BLaER1 treated with 17β-estradiol and CSF1 and Interleukin-3, amounts not matched to agents 10 nM and 100 nM (cell line): Measurements from ENCODE around the gene ABCA5.

ENCODE experiments used
- H3K27ac ChIP-seq, 11 experiments: shearing (Covaris generic); formaldehyde crosslinking; 2 replicates each; pipeline ENCODE4 v1.8.1; 2022
- H3K27me3 ChIP-seq, 11 experiments: shearing (Covaris generic); formaldehyde crosslinking; 2 replicates each; pipeline ENCODE4 v1.8.1; 2022
- H3K36me3 ChIP-seq, 11 experiments: shearing (Covaris generic); formaldehyde crosslinking; 2 replicates each; pipeline ENCODE4 v1.8.1; 2022
- H3K4me1 ChIP-seq, 10 experiments: shearing (Covaris generic); formaldehyde crosslinking; 2 replicates each; pipeline ENCODE4 v1.8.1; 2022
- H3K4me2 ChIP-seq, 11 experiments: shearing (Covaris generic); formaldehyde crosslinking; 2 replicates each; pipeline ENCODE4 v1.8.1; 2022
- H3K4me3 ChIP-seq, 10 experiments: shearing (Covaris generic); formaldehyde crosslinking; 2 replicates each; pipeline ENCODE4 v1.8.1; 2022
- H3K9ac ChIP-seq, 11 experiments: shearing (Covaris generic); formaldehyde crosslinking; 2 replicates each; pipeline ENCODE4 v1.8.1; 2022
- H3K9me3 ChIP-seq, 11 experiments: shearing (Covaris generic); formaldehyde crosslinking; replicated peaks in 1 of 11; 2 replicates each; pipeline ENCODE4 v1.8.1; 2022
- H4K20me1 ChIP-seq, 11 experiments: shearing (Covaris generic); formaldehyde crosslinking; 2 replicates each; pipeline ENCODE4 v1.8.1; 2022
- Cebpa-rat ChIP-seq, 11 experiments: shearing (Covaris generic); IDR thresholded peaks; 2 replicates each; pipeline ENCODE4 v1.8.1; 2022

ABCA5 gene, protein sequence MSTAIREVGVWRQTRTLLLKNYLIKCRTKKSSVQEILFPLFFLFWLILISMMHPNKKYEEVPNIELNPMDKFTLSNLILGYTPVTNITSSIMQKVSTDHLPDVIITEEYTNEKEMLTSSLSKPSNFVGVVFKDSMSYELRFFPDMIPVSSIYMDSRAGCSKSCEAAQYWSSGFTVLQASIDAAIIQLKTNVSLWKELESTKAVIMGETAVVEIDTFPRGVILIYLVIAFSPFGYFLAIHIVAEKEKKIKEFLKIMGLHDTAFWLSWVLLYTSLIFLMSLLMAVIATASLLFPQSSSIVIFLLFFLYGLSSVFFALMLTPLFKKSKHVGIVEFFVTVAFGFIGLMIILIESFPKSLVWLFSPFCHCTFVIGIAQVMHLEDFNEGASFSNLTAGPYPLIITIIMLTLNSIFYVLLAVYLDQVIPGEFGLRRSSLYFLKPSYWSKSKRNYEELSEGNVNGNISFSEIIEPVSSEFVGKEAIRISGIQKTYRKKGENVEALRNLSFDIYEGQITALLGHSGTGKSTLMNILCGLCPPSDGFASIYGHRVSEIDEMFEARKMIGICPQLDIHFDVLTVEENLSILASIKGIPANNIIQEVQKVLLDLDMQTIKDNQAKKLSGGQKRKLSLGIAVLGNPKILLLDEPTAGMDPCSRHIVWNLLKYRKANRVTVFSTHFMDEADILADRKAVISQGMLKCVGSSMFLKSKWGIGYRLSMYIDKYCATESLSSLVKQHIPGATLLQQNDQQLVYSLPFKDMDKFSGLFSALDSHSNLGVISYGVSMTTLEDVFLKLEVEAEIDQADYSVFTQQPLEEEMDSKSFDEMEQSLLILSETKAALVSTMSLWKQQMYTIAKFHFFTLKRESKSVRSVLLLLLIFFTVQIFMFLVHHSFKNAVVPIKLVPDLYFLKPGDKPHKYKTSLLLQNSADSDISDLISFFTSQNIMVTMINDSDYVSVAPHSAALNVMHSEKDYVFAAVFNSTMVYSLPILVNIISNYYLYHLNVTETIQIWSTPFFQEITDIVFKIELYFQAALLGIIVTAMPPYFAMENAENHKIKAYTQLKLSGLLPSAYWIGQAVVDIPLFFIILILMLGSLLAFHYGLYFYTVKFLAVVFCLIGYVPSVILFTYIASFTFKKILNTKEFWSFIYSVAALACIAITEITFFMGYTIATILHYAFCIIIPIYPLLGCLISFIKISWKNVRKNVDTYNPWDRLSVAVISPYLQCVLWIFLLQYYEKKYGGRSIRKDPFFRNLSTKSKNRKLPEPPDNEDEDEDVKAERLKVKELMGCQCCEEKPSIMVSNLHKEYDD (N-terminal part only)

DNA sequence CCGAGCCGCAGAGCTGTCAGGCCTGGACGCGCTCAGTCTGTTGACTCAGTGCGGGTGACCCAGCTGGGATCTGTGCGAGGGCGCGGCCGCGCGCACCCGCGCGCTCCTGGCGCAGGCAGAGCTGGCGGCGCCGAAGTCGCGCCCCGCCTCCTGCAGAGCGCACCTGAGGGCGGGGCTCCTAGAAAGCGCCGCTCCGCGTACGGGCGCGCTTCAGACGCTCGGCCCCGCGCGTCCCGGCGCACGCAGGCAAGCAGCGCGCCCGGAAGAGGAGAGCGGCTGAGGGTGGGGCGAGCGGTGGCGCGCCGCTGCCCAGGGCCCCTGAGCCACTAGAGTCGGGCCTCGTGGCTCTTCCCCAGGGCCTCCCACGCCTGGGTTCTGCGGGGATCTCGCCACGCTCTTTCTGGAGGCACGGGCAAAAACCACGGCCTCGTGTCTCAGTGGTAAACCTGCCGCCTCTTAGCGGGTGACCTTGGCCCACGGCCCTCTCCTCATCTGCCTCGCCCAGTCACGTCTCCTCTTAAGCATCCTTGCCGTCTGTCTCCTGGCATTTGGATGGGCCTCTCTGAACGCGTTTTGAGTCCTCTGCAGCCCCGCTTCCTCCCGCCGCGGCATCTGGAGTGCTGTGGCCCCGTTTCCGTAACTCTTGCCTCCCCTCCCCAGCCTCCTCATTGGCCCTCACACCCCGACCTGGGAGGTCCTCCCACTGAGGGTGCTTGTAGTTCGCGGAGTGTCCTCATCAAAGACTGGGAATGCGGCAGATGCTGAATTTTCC lies at the start of gene ABCA5:
Gene ABCA5, minus strand, starts transcription at position 74 of the 772 bp plus-strand sequence. CDS start 12,718 bp downstream, outside the sequence.
- no peaks in the 10 kb centered on the region for H3K36me3 ChIP-seq
- peak within 1 kb of the TSS; percentile 71 to 84 (median 80) for H3K4me3 ChIP-seq
- H3K27ac ChIP-seq: peak within 1 kb of the TSS; percentile 49 to 86 (median 76)
- TF ChIP-seq Cebpa-rat (IDR thresholded peaks at IDR 0.05): no peak
- H4K20me1 ChIP-seq: no peaks in the 10 kb centered on the region
- peaks cover 11 to 24% (median 17%) of the 10 kb centered on the region in 10 experiments for H3K4me1 ChIP-seq
- H3K9ac ChIP-seq: peak within 1 kb of the TSS; percentile 71 to 86 (median 81)
- no peaks in the 10 kb centered on the region for H3K9me3 ChIP-seq
- H3K4me2 ChIP-seq: peak within 1 kb of the TSS; percentile 87 to 98 (median 94)
- H3K27me3 ChIP-seq: peaks cover 11 to 23% (median 17%) of the 10 kb centered on the region in 11 experiments; a peak in 21 of 22 replicates

DNA sequence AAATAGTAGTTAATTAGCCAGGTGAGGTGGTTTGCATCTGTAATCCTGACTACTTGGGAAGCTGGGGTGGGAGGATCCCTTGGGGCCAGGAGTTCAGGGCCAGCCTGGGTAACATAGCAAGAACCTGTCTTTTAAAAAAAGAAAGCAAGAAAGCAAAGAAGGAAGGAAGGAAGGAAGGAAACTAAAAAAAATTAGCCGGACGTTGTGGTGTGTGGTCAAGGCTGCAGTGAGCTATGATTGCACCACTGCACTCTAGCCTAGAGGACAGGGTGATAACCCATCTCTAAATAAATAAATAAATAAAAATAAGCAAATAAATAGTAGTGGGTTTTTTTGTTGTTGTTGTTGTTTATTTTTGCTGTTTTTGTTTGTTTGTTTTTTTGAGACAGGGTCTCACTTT lies 48.3 kb upstream of the ABCA5 start:
- peak in 8 of 11 experiments; percentile 45 to 79 (median 63); a peak in 11 of 22 replicates for TF ChIP-seq Cebpa-rat (IDR thresholded peaks at IDR 0.05)
- peak overlapping the region in 3 of 10 experiments; percentile 2 to 25 (median 14); a peak in 3 of 20 replicates for H3K4me3 ChIP-seq
- H3K27ac ChIP-seq: peak overlapping the region in 9 of 11 experiments; percentile 35 to 85 (median 67); a peak in 16 of 22 replicates
- H3K4me1 ChIP-seq: peaks cover 16 to 40% (median 24%) of the 10 kb centered on the region in 10 experiments
- H3K4me2 ChIP-seq: peak overlapping the region; percentile 65 to 83 (median 72)
- H3K36me3 ChIP-seq: no peaks in the 10 kb centered on the region
- no peaks in the 10 kb centered on the region for H3K27me3 ChIP-seq
- H3K9me3 ChIP-seq: peaks cover 4 to 39% (median 22%) of the 10 kb centered on the region in 11 experiments; a peak in 14 of 22 replicates
- peak overlapping the region in 4 of 11 experiments; percentile 56 to 62 (median 58); a peak in 5 of 22 replicates for H3K9ac ChIP-seq
- H4K20me1 ChIP-seq: no peaks in the 10 kb centered on the region

DNA sequence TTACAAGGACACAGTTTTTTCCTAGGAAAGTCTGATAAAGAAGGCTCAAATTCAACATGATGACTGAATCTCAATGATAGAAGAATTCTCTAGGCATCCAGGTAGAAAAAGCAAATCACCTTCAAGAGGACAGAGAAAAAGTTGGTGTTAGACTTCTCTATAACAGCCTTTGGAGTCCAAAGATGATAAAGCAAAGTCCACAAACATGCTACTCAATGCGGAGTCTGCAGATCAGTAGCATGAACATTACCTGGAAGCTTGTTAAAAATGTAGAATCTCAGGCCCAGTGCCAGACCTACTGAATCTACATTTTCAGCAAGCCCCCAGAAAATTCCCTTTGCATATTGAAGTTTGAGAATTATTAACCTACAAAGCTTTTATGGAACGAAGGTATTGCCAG lies 46.1 kb upstream of the ABCA5 start:
- no peak for TF ChIP-seq Cebpa-rat (IDR thresholded peaks at IDR 0.05)
- Histone ChIP-seq H3K36me3 (no peaks in the 10 kb centered on the region), H3K4me2 (0 out of 22 replicates have a peak overlapping the region, but pooled peaks of 1 of the 11 experiments have one; percentile 11), H3K4me3 (no peak overlapping the region), H3K9me3 (peaks cover 4 to 30% (median 14%) of the 10 kb centered on the region in 11 experiments; a peak in 10 of 22 replicates), H3K27ac (peak overlapping the region in 2 of 11 experiments; percentile 84 to 85; a peak in 3 of 22 replicates), H4K20me1 (no peaks in the 10 kb centered on the region), H3K9ac (no peak overlapping the region), H3K4me1 (peaks cover 16 to 40% (median 24%) of the 10 kb centered on the region in 10 experiments), H3K27me3 (no peaks in the 10 kb centered on the region)

DNA sequence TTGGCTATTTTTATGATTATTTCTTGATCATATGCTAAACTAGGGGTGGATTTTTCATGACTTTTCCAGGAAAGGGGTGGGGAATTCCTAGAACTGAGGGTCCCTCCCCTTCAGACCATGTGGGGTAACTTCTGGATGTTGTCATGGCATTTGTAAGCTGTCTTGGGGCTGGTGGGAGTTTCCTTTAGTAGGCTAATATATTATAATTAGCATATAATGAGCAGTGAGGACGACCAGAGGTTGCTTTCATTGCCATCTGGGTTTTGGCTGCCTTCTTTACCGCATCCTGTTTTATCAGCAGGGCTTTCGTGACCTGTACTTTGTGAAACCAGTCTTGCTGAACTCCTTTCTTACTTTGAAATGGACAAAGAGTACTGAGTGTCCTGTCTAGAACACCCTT lies 40.4 kb upstream of the ABCA5 start:
- H4K20me1 ChIP-seq: no peaks in the 10 kb centered on the region
- TF ChIP-seq Cebpa-rat (IDR thresholded peaks at IDR 0.05): no peak
- H3K27me3 ChIP-seq: no peaks in the 10 kb centered on the region
- peak overlapping the region in 6 of 11 experiments; percentile 6 to 20 (median 15); a peak in 5 of 22 replicates for H3K4me2 ChIP-seq
- no peak overlapping the region for H3K27ac ChIP-seq
- no peaks in the 10 kb centered on the region for H3K36me3 ChIP-seq
- peaks cover 0 to 4% (median 0%) of the 10 kb centered on the region in 11 experiments; a peak in 1 of 22 replicates for H3K9me3 ChIP-seq
- no peak overlapping the region for H3K4me3 ChIP-seq
- peaks cover 0 to 9% (median 5%) of the 10 kb centered on the region in 10 experiments; a peak in 8 of 20 replicates for H3K4me1 ChIP-seq
- H3K9ac ChIP-seq: no peak overlapping the region

DNA sequence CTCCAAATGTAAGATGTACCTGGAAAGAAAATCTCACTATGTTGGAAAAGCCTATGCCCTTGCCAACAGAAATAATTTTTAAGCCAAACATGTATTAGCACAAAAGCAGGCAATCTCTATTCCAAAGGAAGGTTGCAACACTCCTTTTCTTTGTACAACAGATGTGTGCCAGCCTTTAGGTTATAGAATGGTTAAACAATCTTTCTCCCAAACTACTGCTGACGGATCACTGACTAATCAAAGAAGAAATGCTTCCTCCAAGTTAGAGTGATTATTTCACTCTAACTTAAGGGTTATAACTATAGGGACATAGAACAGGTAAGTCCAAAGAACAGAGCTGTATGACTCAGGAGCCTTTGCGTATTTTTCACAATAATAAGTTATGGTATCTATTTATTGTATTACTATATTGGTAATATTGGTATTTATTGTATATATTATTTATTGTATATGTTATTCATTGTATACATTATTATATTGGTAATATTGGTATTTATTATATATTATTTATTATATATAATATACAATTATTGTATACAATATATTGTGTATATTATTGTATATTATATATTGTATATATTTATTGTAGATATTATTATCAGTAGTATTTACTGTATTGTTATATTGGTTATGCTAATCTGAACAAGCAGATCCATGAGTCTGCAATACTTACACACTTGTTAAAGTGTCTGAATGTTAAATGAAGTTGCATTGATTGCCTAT lies 36.7 kb upstream of the ABCA5 start:
- H3K4me2 ChIP-seq: no peak overlapping the region
- H4K20me1 ChIP-seq: no peaks in the 10 kb centered on the region
- no peak overlapping the region for H3K27ac ChIP-seq
- H3K9me3 ChIP-seq: no peaks in the 10 kb centered on the region
- H3K27me3 ChIP-seq: no peaks in the 10 kb centered on the region
- H3K4me3 ChIP-seq: no peak overlapping the region
- TF ChIP-seq Cebpa-rat (IDR thresholded peaks at IDR 0.05): no peak
- no peaks in the 10 kb centered on the region for H3K36me3 ChIP-seq
- peaks cover 0 to 20% (median 5%) of the 10 kb centered on the region in 10 experiments; a peak in 9 of 20 replicates for H3K4me1 ChIP-seq
- no peak overlapping the region for H3K9ac ChIP-seq

DNA sequence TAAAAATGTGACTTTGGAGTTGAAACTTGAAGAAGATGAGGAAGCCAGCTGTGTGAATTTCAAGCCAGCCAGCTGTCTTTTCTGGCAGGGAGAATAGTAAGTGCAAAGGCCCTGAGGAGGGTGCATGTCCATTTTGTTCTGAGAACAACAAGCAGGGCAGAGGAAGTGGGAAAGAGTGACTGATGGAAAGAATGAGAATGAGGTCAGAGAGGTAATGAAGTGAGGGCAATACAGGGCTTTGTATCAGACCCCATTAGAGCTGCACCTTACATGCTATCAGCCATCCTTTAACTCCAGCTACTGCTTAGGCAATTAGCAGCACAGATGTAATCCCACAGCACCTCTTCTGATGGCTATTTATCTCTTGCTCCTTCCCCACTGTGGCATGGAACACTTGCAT lies 34.2 kb upstream of the ABCA5 start:
- Histone ChIP-seq H3K4me3 (no peak overlapping the region), H3K4me1 (peaks cover 0 to 12% (median 0%) of the 10 kb centered on the region in 10 experiments; a peak in 3 of 20 replicates), H3K36me3 (no peaks in the 10 kb centered on the region), H3K9me3 (no peaks in the 10 kb centered on the region), H3K27ac (no peak overlapping the region), H4K20me1 (no peaks in the 10 kb centered on the region), H3K27me3 (no peaks in the 10 kb centered on the region), H3K4me2 (no peak overlapping the region), H3K9ac (no peak overlapping the region)
- TF ChIP-seq Cebpa-rat (IDR thresholded peaks at IDR 0.05): no peak
